ENCODE results near the gene ZNF474.

Gene ZNF474

GRCh38 chr5:122152266-122152900 lies 23.0 kb downstream of the ZNF474 start:
- DNase-seq (ENCODE audit: low read depth) = no peak
- TF ChIP-seq CTCF (IDR thresholded peaks at IDR 0.05; ENCODE audit: control insufficient read depth, extremely low read depth, insufficient read depth) = no peak

GRCh38 chr5:122153230-122153629 lies 23.9 kb downstream of the ZNF474 start:
- TF ChIP-seq CTCF (IDR thresholded peaks at IDR 0.05; ENCODE audit: control insufficient read depth, extremely low read depth, insufficient read depth) = no peak
- no peak for DNase-seq (ENCODE audit: low read depth)
- no peak overlapping the region for H3K4me3 ChIP-seq (ENCODE audit: low read depth, low read length)

More at GRCh38 chr5:122152266-122152900, 23.0 kb downstream of the ZNF474 start:
- H3K4me3 ChIP-seq (ENCODE audit: low read depth, low read length) = no peak overlapping the region

GRCh38 chr5:122153774-122154173 lies 24.4 kb downstream of the ZNF474 start:
- H3K4me3 ChIP-seq (ENCODE audit: low read depth, low read length) = no peak overlapping the region
- DNase-seq (ENCODE audit: low read depth) = no peak
- no peak for TF ChIP-seq CTCF (IDR thresholded peaks at IDR 0.05; ENCODE audit: control insufficient read depth, extremely low read depth, insufficient read depth)

GRCh38 chr5:122154491-122154890 lies 25.1 kb downstream of the ZNF474 start:
- no peak for TF ChIP-seq CTCF (IDR thresholded peaks at IDR 0.05; ENCODE audit: control insufficient read depth, extremely low read depth, insufficient read depth)
- H3K4me3 ChIP-seq (ENCODE audit: low read depth, low read length) = no peak overlapping the region
- no peak for DNase-seq (ENCODE audit: low read depth)

- no peak for DNase-seq (ENCODE audit: low read depth)
- TF ChIP-seq CTCF (IDR thresholded peaks at IDR 0.05; ENCODE audit: control insufficient read depth, extremely low read depth, insufficient read depth) = no peak
- no peak overlapping the region for H3K4me3 ChIP-seq (ENCODE audit: low read depth, low read length)
These were observed 25.6 kb downstream of the ZNF474 start for GRCh38 chr5:122154910-122155309.

- TF ChIP-seq CTCF (IDR thresholded peaks at IDR 0.05; ENCODE audit: control insufficient read depth, extremely low read depth, insufficient read depth) = no peak
- no peak for DNase-seq (ENCODE audit: low read depth)
These were observed 26.2 kb downstream of the ZNF474 start for GRCh38 chr5:122155546-122155945.

GRCh38 chr5:122156724-122157325 lies 27.5 kb downstream of the ZNF474 start:
- DNase-seq (ENCODE audit: low read depth) = peak; percentile 14
- TF ChIP-seq CTCF (IDR thresholded peaks at IDR 0.05; ENCODE audit: control insufficient read depth, extremely low read depth, insufficient read depth) = peak; percentile 61

More at GRCh38 chr5:122155546-122155945, 26.2 kb downstream of the ZNF474 start:
- no peak overlapping the region for H3K4me3 ChIP-seq (ENCODE audit: low read depth, low read length)

More at GRCh38 chr5:122156724-122157325, 27.5 kb downstream of the ZNF474 start:
- no peak overlapping the region for H3K4me3 ChIP-seq (ENCODE audit: low read depth, low read length)

Measured in LNCaP clone FGC (cell line).